ENCODE results near the gene CERS5.

DNA sequence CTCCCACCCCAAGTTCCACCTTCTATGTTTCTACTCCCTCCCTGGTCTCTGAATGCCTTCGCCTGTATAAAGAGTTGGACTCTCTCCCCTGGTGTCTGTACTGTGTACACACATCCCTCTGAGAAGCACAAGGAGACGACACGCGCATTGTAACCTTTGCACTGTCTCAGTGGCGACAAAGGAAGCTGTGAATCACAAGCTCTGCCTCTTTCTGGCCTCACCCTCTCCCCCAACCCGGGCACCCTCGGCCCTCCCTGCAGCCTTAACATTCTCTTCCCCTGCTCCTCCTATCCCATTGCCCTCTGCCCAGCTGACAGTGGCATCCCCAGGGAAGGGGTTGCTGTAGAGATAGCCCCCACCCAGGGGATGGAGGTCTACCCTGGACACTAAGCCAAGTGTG lies 84.5 kb downstream of the CERS5 start:
- peak; percentile 21 to 69 for TF ChIP-seq POLR2A (IDR thresholded peaks at IDR 0.05)
- TF ChIP-seq, protein P1, sequence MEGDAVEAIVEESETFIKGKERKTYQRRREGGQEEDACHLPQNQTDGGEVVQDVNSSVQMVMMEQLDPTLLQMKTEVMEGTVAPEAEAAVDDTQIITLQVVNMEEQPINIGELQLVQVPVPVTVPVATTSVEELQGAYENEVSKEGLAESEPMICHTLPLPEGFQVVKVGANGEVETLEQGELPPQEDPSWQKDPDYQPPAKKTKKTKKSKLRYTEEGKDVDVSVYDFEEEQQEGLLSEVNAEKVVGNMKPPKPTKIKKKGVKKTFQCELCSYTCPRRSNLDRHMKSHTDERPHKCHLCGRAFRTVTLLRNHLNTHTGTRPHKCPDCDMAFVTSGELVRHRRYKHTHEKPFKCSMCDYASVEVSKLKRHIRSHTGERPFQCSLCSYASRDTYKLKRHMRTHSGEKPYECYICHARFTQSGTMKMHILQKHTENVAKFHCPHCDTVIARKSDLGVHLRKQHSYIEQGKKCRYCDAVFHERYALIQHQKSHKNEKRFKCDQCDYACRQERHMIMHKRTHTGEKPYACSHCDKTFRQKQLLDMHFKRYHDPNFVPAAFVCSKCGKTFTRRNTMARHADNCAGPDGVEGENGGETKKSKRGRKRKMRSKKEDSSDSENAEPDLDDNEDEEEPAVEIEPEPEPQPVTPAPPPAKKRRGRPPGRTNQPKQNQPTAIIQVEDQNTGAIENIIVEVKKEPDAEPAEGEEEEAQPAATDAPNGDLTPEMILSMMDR (IDR thresholded peaks at IDR 0.05): peak in 3 of 6 experiments; percentile 45 to 51 (median 46)
